ENCODE results near the gene VWC2. TPM values are rescaled to one million over a fixed set of nuclear protein-coding genes. Genes with fewer than 3 reads are reported as not detected.

The VWC2 gene
- total RNA-seq, 1 donor from 2014 or later = not detected

DNA sequence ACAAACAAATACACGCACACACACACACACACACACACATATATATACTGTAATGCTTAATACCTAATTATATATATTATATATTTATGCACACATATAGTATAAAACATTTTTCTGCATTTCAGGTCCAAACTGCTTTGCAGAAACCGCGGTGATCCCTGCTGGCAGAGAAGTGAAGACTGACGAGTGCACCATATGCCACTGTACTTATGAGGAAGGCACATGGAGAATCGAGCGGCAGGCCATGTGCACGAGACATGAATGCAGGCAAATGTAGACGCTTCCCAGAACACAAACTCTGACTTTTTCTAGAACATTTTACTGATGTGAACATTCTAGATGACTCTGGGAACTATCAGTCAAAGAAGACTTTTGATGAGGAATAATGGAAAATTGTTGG is 138.5 kb downstream of the VWC2 start:
- no peak for TF ChIP-seq EZH2 (IDR thresholded peaks at IDR 0.05)
- TF ChIP-seq, protein P1, sequence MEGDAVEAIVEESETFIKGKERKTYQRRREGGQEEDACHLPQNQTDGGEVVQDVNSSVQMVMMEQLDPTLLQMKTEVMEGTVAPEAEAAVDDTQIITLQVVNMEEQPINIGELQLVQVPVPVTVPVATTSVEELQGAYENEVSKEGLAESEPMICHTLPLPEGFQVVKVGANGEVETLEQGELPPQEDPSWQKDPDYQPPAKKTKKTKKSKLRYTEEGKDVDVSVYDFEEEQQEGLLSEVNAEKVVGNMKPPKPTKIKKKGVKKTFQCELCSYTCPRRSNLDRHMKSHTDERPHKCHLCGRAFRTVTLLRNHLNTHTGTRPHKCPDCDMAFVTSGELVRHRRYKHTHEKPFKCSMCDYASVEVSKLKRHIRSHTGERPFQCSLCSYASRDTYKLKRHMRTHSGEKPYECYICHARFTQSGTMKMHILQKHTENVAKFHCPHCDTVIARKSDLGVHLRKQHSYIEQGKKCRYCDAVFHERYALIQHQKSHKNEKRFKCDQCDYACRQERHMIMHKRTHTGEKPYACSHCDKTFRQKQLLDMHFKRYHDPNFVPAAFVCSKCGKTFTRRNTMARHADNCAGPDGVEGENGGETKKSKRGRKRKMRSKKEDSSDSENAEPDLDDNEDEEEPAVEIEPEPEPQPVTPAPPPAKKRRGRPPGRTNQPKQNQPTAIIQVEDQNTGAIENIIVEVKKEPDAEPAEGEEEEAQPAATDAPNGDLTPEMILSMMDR (IDR thresholded peaks at IDR 0.05) = no peak
- TF ChIP-seq EZH2phosphoT487 (IDR thresholded peaks at IDR 0.05) = no peak
- Mint-ChIP-seq H3K27me3 (ENCODE audit: insufficient read depth, low read depth) (no peaks in the 10 kb centered on the region), H3K36me3 (no peaks in the 10 kb centered on the region), H3K4me3 (no peak overlapping the region), H3K9me3 (no peaks in the 10 kb centered on the region), H3K27ac (no peak overlapping the region), H3K4me1 (no peaks in the 10 kb centered on the region)
- H3K9ac ChIP-seq = no peak overlapping the region
- no peak overlapping the region for H3K4me3 ChIP-seq
- H2AFZ ChIP-seq (replicated peaks) = no peak overlapping the region
- no peaks in the 10 kb centered on the region for H3K4me1 ChIP-seq
- H3K9me3 ChIP-seq (ENCODE audit: low read depth) = no peaks in the 10 kb centered on the region
- H3K27me3 ChIP-seq = no peaks in the 10 kb centered on the region
- no peaks in the 10 kb centered on the region for H3F3A ChIP-seq (ENCODE audit: low read depth)
- no peak overlapping the region for H3K4me2 ChIP-seq
- no peak for DNase-seq (ENCODE audit: low spot score)
- H4K20me1 ChIP-seq (ENCODE audit: low read depth) = no peaks in the 10 kb centered on the region
- no peak overlapping the region for H3K27ac ChIP-seq
- no peaks in the 10 kb centered on the region for H3K36me3 ChIP-seq
- H3K79me2 ChIP-seq (ENCODE audit: low read depth) = no peaks in the 10 kb centered on the region

DNA sequence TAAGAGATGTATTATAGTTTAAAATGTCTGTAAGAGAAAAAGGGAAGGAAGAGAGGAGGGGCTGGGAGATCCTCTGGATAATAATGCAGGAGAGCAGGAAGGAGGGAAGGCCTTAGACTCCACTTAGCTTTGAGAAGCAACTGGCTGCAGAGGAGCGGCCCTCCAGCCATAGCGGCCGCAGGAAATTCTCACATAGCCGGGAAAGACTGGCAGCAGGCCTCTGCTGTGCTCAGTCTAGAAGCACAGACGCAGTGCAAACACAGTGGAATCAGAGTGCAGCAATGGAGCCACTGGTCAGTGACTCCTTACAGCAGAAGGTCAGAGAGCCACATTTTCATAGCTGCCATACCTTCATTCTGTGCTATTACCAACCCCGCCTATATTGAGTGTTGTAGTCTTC is 153.3 kb downstream of the VWC2 start:
- no peak overlapping the region for H3K4me3 Mint-ChIP-seq
- no peaks in the 10 kb centered on the region for H3F3A ChIP-seq (ENCODE audit: low read depth)
- no peaks in the 10 kb centered on the region for H4K20me1 ChIP-seq (ENCODE audit: low read depth)
- no peaks in the 10 kb centered on the region for H3K27me3 ChIP-seq
- H3K36me3 ChIP-seq = no peaks in the 10 kb centered on the region
- no peak overlapping the region for H2AFZ ChIP-seq (replicated peaks)
- peaks cover 9% of the 10 kb centered on the region for H3K9me3 Mint-ChIP-seq
- no peak overlapping the region for H3K27ac ChIP-seq
- no peaks in the 10 kb centered on the region for H3K79me2 ChIP-seq (ENCODE audit: low read depth)
- no peak for DNase-seq (ENCODE audit: low spot score)
- no peak overlapping the region for H3K4me3 ChIP-seq
- no peaks in the 10 kb centered on the region for H3K4me1 Mint-ChIP-seq
- no peak overlapping the region for H3K27ac Mint-ChIP-seq
- H3K36me3 Mint-ChIP-seq = peaks cover 2% of the 10 kb centered on the region
- H3K9ac ChIP-seq = no peak overlapping the region
- no peaks in the 10 kb centered on the region for H3K9me3 ChIP-seq (ENCODE audit: low read depth)
- H3K27me3 Mint-ChIP-seq (ENCODE audit: insufficient read depth, low read depth) = no peaks in the 10 kb centered on the region
- no peak for TF ChIP-seq EZH2 (IDR thresholded peaks at IDR 0.05)
- no peak for TF ChIP-seq EZH2phosphoT487 (IDR thresholded peaks at IDR 0.05)
- TF ChIP-seq, protein P1 (IDR thresholded peaks at IDR 0.05) = no peak
- H3K4me2 ChIP-seq = no peak overlapping the region
- no peaks in the 10 kb centered on the region for H3K4me1 ChIP-seq

DNA sequence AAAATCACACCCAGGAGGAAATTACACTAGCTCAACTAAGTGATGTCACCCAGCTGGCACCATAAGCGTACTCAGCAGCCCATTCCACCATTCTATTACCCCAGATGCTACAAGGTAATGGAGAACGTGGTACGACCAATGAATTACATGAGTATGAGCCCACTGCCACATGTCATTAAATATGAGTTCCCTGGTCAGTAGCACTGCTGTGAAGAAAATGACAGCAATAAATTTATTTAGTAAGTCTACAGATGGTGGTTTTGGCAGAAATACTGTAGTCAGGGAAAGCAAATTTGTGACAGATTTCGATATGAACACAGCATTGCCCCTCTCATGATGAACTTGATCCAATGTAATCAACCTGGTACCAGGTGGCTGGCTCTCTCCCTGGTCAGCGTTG is 154.2 kb downstream of the VWC2 start:
- Histone ChIP-seq H2AFZ (replicated peaks) (no peak overlapping the region), H3K27me3 (no peaks in the 10 kb centered on the region), H4K20me1 (ENCODE audit: low read depth) (no peaks in the 10 kb centered on the region), H3K79me2 (ENCODE audit: low read depth) (no peaks in the 10 kb centered on the region), H3K9ac (no peak overlapping the region), H3K4me2 (no peak overlapping the region), H3K36me3 (no peaks in the 10 kb centered on the region), H3K4me1 (no peaks in the 10 kb centered on the region), H3K9me3 (ENCODE audit: low read depth) (no peaks in the 10 kb centered on the region), H3F3A (ENCODE audit: low read depth) (no peaks in the 10 kb centered on the region), H3K4me3 (no peak overlapping the region), H3K27ac (no peak overlapping the region)
- Mint-ChIP-seq H3K4me3 (no peak overlapping the region), H3K27ac (no peak overlapping the region), H3K36me3 (peaks cover 2% of the 10 kb centered on the region), H3K9me3 (peaks cover 15% of the 10 kb centered on the region), H3K4me1 (no peaks in the 10 kb centered on the region), H3K27me3 (ENCODE audit: insufficient read depth, low read depth) (no peaks in the 10 kb centered on the region)
- TF ChIP-seq EZH2 (IDR thresholded peaks at IDR 0.05) = no peak
- TF ChIP-seq, protein P1 (IDR thresholded peaks at IDR 0.05) = no peak
- no peak for TF ChIP-seq EZH2phosphoT487 (IDR thresholded peaks at IDR 0.05)
- DNase-seq (ENCODE audit: low spot score) = no peak

All from neural progenitor cell (in vitro differentiated cells).